ENCODE data around the gene RPL12.
A peak's percentile ranks its signal among the peaks of the same experiment; 100 is the strongest.

Gene RPL12

GRCh38 chr9:127450830-127451607 is at the start of gene RPL12, which contains the start of gene LRSAM1:
TSS of gene RPL12 (minus strand) at chr9:127451406. CDS start at chr9:127451317, 89 bp downstream.
TSS of gene LRSAM1 (plus strand) at chr9:127451510. CDS start at chr9:127454528, 3,018 bp downstream.
- DNase-seq = peak; percentile 94

- no peak for DNase-seq
Observed at GRCh38 chr9:127500862-127501261, 49.7 kb upstream of the RPL12 start.

- no peak for DNase-seq
Observed at GRCh38 chr9:127500399-127500798, 49.2 kb upstream of the RPL12 start.

- no peak for DNase-seq
Observed at GRCh38 chr9:127498298-127498697, 47.1 kb upstream of the RPL12 start.

GRCh38 chr9:127497656-127498290 is 46.6 kb upstream of the RPL12 start:
- DNase-seq = no peak

GRCh38 chr9:127496974-127497373 is 45.8 kb upstream of the RPL12 start:
- no peak for DNase-seq

GRCh38 chr9:127495884-127496555 is 44.8 kb upstream of the RPL12 start:
- no peak for DNase-seq

- DNase-seq = no peak
Observed at GRCh38 chr9:127494304-127494702, 43.1 kb upstream of the RPL12 start.

GRCh38 chr9:127493592-127494303 is 42.5 kb upstream of the RPL12 start:
- DNase-seq = no peak

- no peak for DNase-seq
Observed at GRCh38 chr9:127492616-127493015, 41.4 kb upstream of the RPL12 start.

- no peak for DNase-seq
Observed at GRCh38 chr9:127491516-127491915, 40.3 kb upstream of the RPL12 start.

GRCh38 chr9:127490535-127491230 is 39.5 kb upstream of the RPL12 start:
- no peak for DNase-seq

GRCh38 chr9:127489471-127490115 is 38.4 kb upstream of the RPL12 start:
- DNase-seq = no peak

- no peak for DNase-seq
Observed at GRCh38 chr9:127488946-127489345, 37.7 kb upstream of the RPL12 start.

GRCh38 chr9:127485995-127486394 is 34.8 kb upstream of the RPL12 start:
- no peak for DNase-seq

- no peak for DNase-seq
Observed at GRCh38 chr9:127482662-127483061, 31.5 kb upstream of the RPL12 start.

- DNase-seq = no peak
Observed at GRCh38 chr9:127479507-127480081, 28.4 kb upstream of the RPL12 start.

- no peak for DNase-seq
Observed at GRCh38 chr9:127474592-127474991, 23.4 kb upstream of the RPL12 start.

- no peak for DNase-seq
Observed at GRCh38 chr9:127473932-127474331, 22.7 kb upstream of the RPL12 start.

- DNase-seq = no peak
Observed at GRCh38 chr9:127473501-127473900, 22.3 kb upstream of the RPL12 start.

GRCh38 chr9:127470662-127471061 is 19.5 kb upstream of the RPL12 start:
- DNase-seq = no peak

GRCh38 chr9:127467621-127468020 is 16.4 kb upstream of the RPL12 start:
- DNase-seq = no peak
